Frontal cortex (tissue), 4 donors: ENCODE measurements around the gene CLK2. TPM values are rescaled to one million over a fixed set of nuclear protein-coding genes. Genes with fewer than 3 reads are reported as not detected.

ENCODE experiments used
- DNase-seq, 2 donors: peaks; one replicate each; pipeline ENCODE4 v3.0.0; 2012; ENCODE audit warnings: low spot score in 2 of 2
- FAIRE-seq: peaks from 2 replicates; lab custom pipeline; 2012; peaks lifted over from hg19 to GRCh38; lab: Jason Lieb, UNC
- total RNA-seq: library from RNA; depleted of rRNA; stranded (reverse); fragments of >200 nt; gene quantifications from one replicate; pipeline ENCODE4 v1.2.3, GENCODE V29; 2014
- donor health status: control.
- donor health status: control.
- donor health status: control.

The CLK2 gene
- 25.3 TPM for total RNA-seq

DNA sequence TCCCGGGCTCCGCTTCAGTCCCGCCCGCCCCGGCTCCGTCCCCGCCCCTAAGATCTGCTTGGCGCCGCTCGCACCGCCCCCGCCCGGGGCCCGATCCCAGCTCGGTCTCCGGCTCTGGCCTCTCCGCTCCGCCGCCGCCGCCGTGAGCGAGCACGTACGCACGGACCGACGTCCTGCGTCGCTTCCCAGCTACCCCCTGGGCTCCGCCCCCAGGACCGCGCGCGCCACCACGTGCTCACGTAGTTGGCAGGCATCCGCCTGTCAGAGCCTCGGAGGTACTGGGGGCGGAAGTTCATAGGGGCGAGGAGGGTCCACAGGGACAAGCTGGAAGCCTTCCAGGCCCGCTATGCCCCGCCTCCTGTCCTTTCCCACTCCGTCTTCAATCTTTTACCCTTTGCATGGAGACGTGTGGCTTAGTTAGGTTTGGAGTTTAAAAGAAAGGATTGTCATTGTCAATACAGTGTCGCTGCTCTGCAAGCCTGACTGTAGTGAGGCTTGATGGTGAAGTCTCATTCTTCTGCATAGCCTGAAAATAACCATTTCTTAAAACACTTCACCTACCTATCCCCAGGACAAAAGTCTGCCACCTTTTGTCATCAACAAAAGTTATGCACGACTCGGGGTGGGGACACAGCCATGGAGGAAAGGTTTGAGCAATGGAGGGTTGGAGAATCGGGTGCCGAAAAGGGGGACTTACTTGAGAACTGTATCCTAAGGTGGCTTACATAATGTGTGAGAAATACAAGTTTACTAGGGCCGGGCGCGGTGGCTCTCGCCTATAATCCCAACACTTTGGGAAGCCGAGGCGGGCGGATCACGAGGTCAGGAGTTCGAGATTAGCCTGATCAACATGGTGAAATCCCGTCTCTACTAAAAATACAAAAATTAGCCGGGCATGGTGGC is at the start of gene CLK2:
Gene CLK2 (minus strand): TSS at position 162 of the 903 bp plus-strand sequence. CDS start 2,527 bp downstream, outside the sequence.
- peak; percentile 95 to 96 for DNase-seq
- FAIRE-seq = no peak

DNA sequence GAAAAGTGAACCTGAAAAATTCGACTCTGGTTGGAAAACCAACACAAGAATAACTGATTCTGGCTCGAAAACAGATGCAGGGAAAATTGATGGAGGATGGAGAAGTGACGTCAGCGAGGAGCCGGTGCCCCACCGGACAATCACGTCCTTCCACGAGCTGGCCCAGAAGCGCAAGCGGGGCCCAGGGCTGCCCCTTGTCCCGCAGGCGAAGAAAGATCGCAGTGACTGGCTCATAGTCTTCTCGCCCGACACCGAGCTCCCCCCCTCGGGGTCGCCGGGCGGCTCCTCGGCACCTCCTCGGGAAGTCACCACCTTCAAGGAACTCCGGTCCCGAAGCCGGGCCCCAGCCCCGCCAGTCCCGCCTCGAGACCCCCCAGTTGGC is 49.3 kb upstream of the CLK2 start:
- peak in 1 of 2 donors; percentile 62 for DNase-seq
- no peak for FAIRE-seq

DNA sequence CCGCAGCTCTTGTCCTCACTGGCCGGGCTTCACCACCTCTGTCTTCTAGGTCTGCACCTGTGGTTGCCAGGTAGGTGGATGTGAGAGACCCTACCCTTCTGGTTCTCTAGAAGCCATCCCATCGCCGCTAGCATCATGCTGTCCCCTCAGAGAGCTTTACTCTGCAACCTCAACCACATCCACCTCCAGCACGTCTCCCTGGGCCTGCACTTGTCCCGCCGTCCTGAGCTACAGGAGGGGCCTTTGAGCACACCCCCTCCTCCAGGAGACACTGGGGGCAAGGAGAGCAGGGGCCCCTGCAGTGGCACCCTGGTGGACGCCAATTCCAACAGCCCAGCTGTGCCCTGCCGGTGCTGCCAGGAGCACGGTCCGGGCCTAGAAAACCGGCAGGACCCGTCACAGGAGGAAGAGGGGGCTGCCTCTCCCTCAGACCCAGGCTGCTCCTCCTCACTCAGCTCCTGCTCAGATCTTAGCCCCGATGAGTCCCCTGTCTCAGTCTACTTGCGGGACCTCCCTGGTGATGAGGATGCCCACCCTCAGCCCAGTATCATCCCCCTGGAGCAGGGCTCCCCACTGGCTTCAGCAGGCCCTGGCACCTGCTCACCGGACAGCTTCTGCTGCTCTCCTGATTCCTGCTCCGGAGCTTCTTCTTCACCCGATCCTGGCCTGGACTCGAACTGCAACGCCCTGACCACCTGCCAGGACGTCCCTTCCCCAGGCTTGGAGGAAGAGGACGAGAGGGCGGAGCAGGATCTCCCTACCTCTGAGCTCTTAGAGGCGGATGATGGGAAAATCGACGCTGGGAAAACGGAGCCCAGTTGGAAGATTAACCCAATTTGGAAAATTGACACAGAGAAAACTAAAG is 48.6 kb upstream of the CLK2 start:
- no peak for FAIRE-seq
- no peak for DNase-seq

DNA sequence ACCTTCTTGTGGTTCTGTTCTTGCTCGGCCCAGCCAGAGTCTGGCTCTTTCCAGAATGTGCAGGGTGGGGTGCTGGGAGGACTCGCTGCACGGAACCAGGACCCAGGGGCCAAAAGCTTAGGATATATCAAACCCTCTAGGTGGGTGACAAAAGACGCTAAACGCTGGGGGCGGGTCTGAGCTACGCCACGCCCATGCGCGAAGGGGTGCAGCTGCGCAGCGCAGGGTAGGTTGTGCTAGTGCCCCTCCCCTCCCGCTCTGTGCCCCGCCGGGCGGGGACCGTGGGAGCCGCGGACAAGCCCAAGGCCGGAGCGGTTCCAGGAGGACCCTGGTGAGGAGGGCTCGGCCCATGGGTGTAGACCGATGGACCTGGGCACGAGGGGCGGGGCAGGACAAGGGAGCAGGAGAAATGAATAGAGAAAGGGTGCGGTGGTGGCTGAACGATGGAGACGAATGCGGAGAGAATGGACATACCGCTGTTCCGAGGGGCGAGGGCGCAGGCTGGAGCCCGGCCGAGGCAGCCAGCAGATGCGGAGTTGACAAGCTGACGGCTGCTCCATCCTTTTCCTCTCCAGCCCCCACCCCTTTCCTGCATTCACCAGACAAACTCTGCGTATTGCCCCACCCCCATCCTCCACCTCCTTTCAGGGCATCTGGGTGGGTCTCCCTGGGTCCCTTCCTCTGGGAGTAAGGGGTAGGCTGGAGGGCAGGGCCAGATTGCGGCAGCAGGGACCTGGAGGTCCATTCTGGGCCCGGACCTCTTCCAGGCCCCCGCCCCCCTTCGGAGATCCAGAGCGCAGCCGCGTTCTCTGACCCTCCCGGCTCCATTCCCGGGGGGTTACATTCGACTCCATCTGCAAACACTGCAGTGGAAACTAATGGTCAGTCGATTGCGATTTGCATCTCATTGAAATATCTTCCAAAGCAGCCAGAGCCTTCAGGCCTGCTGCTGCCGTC is 47.6 kb upstream of the CLK2 start, which contains the start of gene RUSC1:
Gene RUSC1 (plus strand): TSS at position 234 of the 957 bp plus-strand sequence. CDS start 880 bp downstream, outside the sequence.
- peak; percentile 67 to 83 for DNase-seq
- no peak for FAIRE-seq

DNA sequence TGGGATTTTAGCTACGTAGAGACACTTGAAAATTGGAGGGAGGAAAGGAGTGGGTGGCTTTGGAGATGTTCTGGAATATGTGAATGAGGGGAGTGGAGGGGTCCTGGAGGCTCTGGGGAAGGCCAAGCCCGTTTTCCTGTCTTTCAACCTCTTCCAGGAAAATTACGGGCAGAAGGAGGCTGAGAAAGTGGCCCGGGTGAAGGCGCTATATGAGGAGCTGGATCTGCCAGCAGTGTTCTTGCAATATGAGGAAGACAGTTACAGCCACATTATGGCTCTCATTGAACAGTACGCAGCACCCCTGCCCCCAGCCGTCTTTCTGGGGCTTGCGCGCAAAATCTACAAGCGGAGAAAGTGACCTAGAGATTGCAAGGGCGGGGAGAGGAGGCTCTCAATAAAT is 46.9 kb upstream of the CLK2 start:
- FAIRE-seq = no peak

DNA sequence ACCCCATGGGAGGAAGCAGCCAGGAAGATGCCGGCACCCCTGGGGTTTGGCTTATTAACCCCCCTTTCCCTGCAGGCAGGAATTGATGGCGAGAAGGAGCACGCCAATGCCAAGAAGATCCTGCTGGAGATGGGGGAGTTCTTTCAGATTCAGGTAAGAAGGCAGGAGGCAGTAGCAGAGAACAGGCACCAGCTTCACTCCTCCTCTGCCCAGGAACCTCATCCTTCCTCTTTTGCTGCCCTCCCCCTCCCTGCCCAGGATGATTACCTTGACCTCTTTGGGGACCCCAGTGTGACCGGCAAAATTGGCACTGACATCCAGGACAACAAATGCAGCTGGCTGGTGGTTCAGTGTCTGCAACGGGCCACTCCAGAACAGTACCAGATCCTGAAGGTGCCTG is 46.2 kb upstream of the CLK2 start:
- FAIRE-seq = no peak
- DNase-seq = no peak

More for the DNA sequence above, 46.9 kb upstream of the CLK2 start:
- DNase-seq = no peak

DNA sequence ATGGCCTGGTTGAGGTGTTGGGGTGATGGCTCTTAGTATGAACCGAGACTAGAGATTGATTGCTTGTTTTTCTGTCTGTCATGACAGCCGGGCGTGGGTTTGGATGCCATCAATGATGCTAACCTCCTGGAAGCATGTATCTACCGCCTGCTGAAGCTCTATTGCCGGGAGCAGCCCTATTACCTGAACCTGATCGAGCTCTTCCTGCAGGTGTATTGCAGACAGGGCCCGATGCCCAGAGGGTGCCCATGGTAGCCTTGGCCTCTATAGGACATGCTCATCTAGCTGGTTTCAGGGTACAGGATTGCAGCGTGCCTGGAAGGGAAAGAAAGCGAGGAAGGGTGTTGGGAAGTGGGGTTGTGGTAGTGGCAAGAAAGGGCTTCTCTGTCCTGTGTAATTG is 44.8 kb upstream of the CLK2 start:
- DNase-seq (no peak), FAIRE-seq (no peak)

DNA sequence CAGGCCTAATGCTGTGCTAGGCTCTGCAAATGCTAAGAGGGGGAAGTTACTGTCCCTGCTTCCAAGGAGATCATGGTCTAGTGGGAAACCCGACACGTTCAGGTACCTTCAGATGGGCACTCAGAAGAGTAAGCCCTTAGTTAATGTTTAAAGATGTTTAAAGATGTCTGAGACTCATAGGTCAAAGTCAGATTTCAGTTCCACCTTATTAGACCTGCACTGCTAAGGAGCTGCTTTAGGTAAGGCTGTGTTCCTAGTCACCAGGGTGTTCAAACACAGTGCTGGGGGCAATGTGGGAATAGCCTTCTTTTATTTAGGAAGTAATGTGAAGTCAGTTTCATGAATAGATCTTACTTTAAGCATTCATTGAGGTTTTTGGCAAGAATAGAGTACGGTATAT is 43.6 kb upstream of the CLK2 start:
- DNase-seq (no peak), FAIRE-seq (no peak)

DNA sequence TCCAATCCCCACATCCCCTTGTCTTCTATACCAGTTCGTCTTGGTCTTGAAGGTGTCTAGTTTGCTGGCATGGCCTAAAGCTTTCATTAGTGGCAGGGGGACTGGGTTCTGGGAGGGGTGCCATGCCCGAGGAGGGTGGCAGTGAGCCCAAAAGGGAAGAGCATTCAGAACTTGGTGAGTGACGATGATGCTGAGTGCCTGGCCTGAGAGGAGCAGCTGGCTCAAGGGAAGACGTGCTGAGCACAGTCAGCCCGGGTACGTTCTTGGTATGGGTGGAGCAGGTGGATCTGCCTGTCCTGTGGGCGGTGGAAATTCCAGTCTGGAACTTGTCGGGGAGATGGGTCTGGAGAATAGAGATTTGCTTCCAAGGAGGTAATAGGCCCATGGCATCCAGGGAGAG is 40.0 kb upstream of the CLK2 start:
- DNase-seq (no peak), FAIRE-seq (no peak)

GRCh38 chr1:155309423-155310021 is 36.2 kb upstream of the CLK2 start:
- DNase-seq (no peak), FAIRE-seq (no peak)

GRCh38 chr1:155308493-155309422 is 35.5 kb upstream of the CLK2 start, which contains the start of gene FDPS:
Gene FDPS (plus strand): TSS chr1:155308866. CDS start chr1:155309790, 924 bp downstream.
- FAIRE-seq = peak; percentile 89
- peak; percentile 92 to 96 for DNase-seq

DNA sequence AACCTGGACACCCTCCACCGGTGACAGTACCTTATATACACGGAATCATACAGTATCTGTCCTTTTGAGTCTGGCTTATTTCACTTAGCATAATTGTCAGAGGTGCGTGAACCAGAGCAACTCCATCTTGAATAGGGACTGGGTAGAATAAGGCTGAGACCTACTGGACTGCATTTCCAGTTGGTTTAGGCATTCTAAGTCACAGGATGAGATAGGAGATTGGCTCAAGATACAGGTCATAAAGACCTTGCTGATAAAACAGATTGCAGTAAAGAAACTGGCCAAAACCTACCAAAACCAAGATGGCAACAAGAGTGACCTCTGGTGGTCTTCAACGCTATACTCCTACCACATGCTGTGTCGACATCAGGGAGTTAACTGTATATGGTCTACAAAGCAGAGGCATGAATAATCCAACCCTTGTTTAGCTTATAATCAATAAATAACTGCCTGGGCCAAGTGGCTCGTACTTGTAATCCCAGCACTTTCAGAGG is 34.0 kb upstream of the CLK2 start:
- no peak for DNase-seq
- FAIRE-seq = no peak

DNA sequence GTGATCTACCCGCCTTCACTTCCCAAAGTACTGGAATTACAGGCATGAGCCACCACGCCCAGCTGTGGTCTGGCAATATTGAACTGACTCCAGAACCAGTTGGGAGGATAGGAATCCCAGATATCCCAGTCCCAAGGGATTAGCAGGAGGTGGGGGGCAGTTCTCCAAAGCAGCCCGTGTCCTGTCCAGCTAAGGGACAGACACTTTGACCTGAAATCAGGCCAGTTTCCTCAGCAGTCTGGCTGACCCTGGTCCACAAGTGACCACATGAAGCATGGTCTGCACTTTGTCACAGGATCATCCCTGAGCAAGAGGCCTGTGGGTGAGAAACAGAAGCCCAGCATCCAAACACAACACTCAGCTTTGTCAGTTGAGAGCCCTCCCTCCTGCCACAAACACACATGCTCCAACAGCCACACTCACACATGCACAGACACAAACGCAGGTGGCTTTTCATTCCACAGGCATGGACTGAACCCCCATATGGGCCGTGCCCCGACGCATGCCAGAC is 32.6 kb upstream of the CLK2 start:
- DNase-seq (no peak), FAIRE-seq (no peak)

DNA sequence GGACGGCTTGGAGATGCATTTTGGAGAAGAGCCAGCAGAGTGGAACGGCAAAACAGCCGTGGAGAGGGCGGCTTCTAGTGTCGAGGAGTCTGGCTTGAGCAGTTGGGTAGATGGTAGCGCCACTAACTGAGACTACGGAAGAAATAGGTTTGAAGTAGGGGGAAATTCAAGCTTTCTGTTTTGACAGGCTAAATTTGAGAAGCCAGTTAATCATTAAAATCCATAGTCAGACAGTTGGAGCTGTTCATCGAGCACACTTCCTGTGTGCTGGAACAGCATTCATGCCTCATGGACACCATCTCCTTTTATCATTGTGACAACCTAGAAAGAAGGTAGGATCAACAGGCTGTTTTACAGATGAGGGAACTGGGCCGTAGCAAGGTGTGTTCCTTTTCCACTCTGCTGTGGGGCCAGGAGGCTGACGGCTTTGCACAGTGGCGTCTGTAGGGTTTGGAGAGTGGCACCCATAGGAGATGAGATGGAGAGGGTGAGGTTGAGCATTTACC is 31.3 kb upstream of the CLK2 start:
- no peak for DNase-seq
- no peak for FAIRE-seq

GRCh38 chr1:155301342-155301841 is 28.1 kb upstream of the CLK2 start, which contains the start of gene PKLR:
Gene PKLR (minus strand): TSS chr1:155301438. CDS start chr1:155301395, 43 bp downstream.
- DNase-seq = no peak

DNA sequence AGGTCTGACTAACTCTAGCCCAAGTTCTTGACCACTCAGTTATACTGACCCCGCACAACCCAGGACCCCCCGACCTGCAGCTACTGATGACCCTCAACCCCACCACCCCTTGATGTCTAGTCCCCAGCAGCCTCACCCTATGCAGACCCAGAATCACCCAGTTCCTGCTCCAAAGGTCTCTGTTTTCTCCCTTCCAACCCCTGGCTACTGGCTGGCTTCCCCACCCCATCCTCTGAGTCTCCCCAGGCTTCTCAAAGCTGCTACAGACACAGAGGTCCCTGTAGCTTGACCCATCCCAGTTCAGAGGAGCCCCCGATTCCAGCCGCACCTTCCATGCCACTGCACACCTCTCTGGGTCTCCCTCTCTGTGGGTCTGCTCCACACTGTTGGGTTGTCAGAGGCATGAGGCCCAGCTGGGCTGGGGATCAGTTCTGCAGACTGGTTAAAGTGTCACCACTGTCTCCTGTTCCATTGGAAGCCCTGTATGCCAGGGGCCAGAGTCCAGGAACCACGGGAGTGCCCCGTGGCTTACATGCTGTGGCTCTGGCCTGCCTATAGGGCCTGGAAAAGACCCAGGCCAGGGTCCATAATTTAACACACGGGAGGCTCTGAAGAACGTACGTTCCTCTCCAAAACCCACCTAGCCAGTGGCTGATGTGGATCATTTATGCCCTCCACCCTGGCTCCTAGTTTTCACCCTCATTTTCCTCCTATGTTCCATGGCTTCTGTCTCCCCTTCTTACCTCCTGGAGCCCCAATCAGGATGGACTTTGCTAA is 27.4 kb upstream of the CLK2 start:
- DNase-seq = no peak
- FAIRE-seq = no peak

More at GRCh38 chr1:155301342-155301841, 28.1 kb upstream of the CLK2 start, which contains the start of gene PKLR:
- FAIRE-seq = no peak
